BLaER1 (cell line): Measurements from ENCODE around the gene ADAM22.
A peak's percentile ranks its signal among the peaks of the same experiment; 100 is the strongest.
"Not testable (repeated sequence)": the region's sequence is repeated elsewhere in the genome, so short reads cannot be mapped to it uniquely, and the experiment has no call there.

ENCODE experiments used
- H3K27ac ChIP-seq: shearing (Covaris generic); formaldehyde crosslinking; 2 replicates; pipeline ENCODE4 v1.8.1; 2022
- H3K27me3 ChIP-seq: shearing (Covaris generic); formaldehyde crosslinking; 2 replicates; pipeline ENCODE4 v1.8.1; 2022
- H3K36me3 ChIP-seq: shearing (Covaris generic); formaldehyde crosslinking; 2 replicates; pipeline ENCODE4 v1.8.1; 2022
- H3K4me1 ChIP-seq: shearing (Covaris generic); formaldehyde crosslinking; 2 replicates; pipeline ENCODE4 v1.8.1; 2022
- H3K4me2 ChIP-seq: shearing (Covaris generic); formaldehyde crosslinking; 2 replicates; pipeline ENCODE4 v1.8.1; 2022
- H3K4me3 ChIP-seq: shearing (Covaris generic); formaldehyde crosslinking; 2 replicates; pipeline ENCODE4 v1.8.1; 2022
- H3K9ac ChIP-seq: shearing (Covaris generic); formaldehyde crosslinking; 2 replicates; pipeline ENCODE4 v1.8.1; 2022
- H3K9me3 ChIP-seq: shearing (Covaris generic); formaldehyde crosslinking; 2 replicates; pipeline ENCODE4 v1.8.1; 2022
- H4K20me1 ChIP-seq: shearing (Covaris generic); formaldehyde crosslinking; 2 replicates; pipeline ENCODE4 v1.8.1; 2022
- Cebpa-rat ChIP-seq: shearing (Covaris generic); IDR thresholded peaks from 2 replicates; pipeline ENCODE4 v1.8.1; 2022

The ADAM22 gene

DNA sequence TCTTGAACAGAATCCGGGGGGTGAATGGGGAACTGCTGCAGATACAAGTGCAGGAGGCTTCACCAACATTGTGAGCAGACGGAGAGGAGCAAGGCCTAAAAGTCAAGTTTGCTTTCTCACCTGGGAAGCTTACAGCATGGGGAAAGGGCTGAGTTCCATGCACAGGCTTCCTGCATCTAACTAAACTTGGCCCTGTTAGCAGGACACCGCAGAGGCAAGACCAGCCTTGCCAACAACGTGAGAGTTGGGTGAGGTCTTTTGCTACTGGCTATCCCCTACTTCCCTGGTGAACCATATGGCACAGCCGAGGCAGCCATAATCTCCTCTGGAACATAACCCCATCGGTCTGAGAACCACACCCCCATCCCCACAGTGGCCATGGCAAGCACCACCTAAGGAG, 14.2 kb upstream of the ADAM22 start:
- Histone ChIP-seq H3K9ac (no peak overlapping the region), H3K4me3 (no peak overlapping the region), H3K4me2 (no peak overlapping the region), H3K9me3 (no peaks in the 10 kb centered on the region), H3K27ac (no peak overlapping the region), H3K27me3 (no peaks in the 10 kb centered on the region), H3K4me1 (no peaks in the 10 kb centered on the region), H4K20me1 (no peaks in the 10 kb centered on the region), H3K36me3 (no peaks in the 10 kb centered on the region)
- no peak for TF ChIP-seq Cebpa-rat

DNA sequence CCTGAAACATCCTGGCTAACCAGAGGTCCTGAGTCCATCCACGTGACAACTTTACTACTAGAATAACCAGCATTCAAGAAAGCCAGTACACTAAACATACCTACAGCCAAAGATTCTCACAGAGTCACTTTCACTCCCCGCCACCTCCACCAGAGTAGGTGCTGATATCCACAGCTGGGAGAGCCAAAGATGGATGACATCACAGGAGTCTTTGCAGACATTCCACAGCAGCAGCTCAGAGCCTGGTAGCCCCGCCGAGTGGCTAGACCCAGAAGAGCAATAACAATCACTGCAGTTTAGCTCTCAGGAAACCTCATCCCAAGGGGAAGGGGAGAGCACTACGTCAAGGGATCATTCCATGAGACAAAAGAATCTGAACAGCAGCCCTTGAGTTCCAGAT, 13.5 kb upstream of the ADAM22 start:
- Histone ChIP-seq H3K36me3 (no peaks in the 10 kb centered on the region), H3K4me2 (no peak overlapping the region), H4K20me1 (no peaks in the 10 kb centered on the region), H3K27ac (no peak overlapping the region), H3K9me3 (no peaks in the 10 kb centered on the region), H3K9ac (no peak overlapping the region), H3K4me1 (no peaks in the 10 kb centered on the region), H3K4me3 (no peak overlapping the region), H3K27me3 (no peaks in the 10 kb centered on the region)
- no peak for TF ChIP-seq Cebpa-rat

DNA sequence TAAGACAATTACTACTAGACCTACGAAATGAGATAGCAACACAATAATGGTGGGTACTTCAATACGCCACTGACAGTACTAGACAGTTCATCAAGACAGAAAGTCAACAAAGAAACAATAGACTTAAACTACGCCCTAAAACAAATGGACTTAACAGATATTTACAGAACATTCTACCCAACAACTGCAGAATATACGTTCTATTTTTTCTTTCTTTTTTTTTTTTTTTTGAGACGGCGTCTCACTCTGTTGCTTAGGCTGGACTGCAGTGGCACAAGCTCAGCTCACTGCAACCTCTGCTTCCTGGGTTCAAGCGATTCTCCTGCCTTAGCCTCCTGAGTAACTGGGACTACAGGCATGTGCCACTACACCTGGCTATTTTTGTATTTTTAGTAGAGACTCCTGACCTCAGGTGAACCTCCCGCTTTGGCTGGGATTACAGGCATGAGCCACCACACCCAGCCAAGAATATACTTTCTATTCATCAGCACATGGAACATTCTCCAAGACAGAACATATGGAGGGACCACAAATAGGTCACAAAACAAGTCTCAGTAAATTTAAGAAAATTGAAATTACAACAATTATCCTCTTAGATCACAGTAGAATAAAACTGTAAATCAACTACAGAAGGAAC, 11.2 kb upstream of the ADAM22 start:
- not testable (repeated sequence) for H3K27ac ChIP-seq, H3K9ac ChIP-seq, H3K36me3 ChIP-seq, H3K9me3 ChIP-seq, H3K4me1 ChIP-seq, H3K4me3 ChIP-seq, H3K27me3 ChIP-seq, H4K20me1 ChIP-seq, H3K4me2 ChIP-seq

DNA sequence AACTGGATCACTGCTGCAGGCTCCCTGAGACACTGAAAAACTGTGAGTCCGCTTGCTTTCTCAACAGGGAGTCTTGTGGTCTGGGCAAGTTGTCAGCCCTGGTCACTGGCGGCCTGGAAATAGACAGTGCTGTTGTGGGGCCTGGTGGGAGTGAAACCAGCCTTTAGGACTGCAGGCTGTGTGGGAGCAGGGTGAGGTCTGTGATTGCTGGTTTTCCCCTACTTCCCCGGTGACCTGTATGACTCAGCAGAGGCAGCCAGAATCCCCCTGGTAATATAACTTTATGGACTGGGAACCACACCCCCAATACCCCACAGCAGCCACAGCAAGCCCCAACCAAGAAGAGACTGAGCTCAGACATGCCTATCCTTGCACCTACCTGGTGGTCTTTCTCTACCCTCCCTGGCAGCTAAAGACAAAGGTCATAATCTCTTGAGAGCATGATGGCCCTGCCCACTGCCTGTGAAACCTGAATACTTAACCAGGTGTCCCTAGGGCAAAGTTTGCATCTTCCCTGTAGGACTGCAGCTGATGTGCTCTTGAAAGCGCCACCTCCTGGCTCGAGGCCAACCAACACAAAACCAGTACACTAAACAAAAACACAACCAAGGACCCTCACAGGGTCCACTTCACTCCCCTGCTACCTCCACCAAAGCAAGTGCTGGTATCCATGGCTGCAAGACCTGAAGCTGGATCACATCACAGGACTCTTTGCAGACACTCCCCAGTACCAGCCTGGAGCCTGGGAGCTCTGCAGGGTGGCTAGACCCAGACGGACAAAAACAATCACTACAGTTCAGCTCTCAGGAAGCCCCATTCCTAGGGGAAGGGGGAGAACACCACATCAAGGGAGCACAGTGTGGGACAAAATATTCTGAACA, 7.2 kb upstream of the ADAM22 start:
- Histone ChIP-seq H3K27me3 (no peaks in the 10 kb centered on the region), H3K4me1 (no peaks in the 10 kb centered on the region), H3K9me3 (no peaks in the 10 kb centered on the region), H3K4me3 (no peak overlapping the region), H3K36me3 (no peaks in the 10 kb centered on the region), H3K9ac (no peak overlapping the region), H3K4me2 (no peak overlapping the region), H4K20me1 (no peaks in the 10 kb centered on the region), H3K27ac (no peak overlapping the region)
- no peak for TF ChIP-seq Cebpa-rat

DNA sequence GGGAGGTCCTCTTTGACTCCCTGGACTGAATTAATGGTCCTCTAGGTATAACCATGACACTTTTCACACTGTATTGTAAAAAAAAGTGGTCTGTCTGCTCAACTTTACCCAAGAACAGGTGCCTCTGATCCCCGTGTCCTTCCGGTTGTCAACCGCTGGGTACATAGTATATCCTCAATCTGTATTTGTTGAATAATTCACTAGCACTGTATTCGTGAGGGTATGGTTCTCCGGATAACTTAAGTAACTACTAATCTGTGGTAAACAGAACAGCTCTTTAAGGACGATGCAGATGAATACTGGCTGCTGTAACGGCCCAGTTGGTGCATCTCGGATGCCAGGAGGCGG, 472 bp upstream of the ADAM22 start:
- Histone ChIP-seq H3K9ac (no peak overlapping the region), H4K20me1 (no peaks in the 10 kb centered on the region), H3K4me1 (peaks cover 8% of the 10 kb centered on the region), H3K36me3 (peaks cover 1% of the 10 kb centered on the region; the same call in 1 of the 2 replicates), H3K9me3 (no peaks in the 10 kb centered on the region), H3K4me3 (peak overlapping the region; percentile 88), H3K27ac (no peak overlapping the region), H3K27me3 (peaks cover 6% of the 10 kb centered on the region), H3K4me2 (peak overlapping the region; percentile 93)
- no peak for TF ChIP-seq Cebpa-rat

DNA sequence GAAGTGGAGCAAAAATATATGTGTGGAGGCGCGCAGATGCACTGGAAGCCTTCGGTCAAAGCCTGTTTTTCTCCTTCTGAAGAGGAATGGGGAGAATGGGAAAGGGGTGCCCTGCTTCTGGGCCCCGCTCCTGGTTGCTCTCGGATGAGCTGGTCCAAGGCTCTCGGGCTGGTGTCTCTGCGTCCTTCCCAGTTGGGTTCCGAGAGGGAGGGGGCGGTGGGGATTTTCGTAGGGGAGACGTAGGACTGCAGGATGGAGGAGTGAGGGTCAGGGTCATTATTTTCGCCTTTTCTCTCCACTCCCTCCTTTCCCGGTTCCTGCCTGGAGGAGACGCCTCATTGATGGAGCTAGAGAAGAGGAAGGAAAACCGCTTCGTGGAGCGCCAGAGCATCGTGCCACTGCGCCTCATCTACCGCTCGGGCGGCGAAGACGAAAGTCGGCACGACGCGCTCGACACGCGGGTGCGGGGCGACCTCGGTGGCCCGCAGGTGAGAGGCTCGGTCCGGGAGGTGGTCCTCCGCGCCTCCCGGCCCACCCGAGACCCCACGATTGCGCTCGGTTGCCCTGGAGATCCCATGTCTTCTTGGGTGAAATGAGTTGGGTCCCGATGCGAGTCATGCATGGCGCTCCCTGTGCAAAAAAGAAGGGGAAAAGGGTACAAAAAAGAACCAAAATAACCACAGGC, 790 bp downstream of the ADAM22 start:
- peak overlapping the region; percentile 88 for H3K4me3 ChIP-seq

DNA sequence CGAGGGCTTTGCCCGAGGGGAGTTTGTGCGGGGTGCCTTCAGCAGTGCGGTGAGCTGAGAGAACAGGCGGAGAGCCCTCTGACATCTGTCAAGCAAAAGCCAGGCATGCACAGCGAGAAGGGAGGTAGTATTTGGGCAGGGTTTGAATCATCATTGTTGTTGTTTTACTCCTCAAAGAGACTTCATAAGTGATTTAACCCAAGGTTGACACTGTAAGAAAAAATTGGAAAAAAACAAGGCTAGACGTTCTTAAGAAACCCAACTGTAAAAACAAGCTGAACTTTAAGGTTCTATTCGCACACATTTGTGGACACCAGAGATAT, 1.3 kb downstream of the ADAM22 start:
- H3K27me3 ChIP-seq = peaks cover 6% of the 10 kb centered on the region
- H3K9ac ChIP-seq = peak overlapping the region; percentile 82
- no peaks in the 10 kb centered on the region for H3K9me3 ChIP-seq
- H3K4me2 ChIP-seq = peak overlapping the region; percentile 93
- peaks cover 8% of the 10 kb centered on the region for H3K4me1 ChIP-seq
- peak overlapping the region; percentile 88 for H3K4me3 ChIP-seq
- no peak for TF ChIP-seq Cebpa-rat
- H3K36me3 ChIP-seq = peaks cover 9% of the 10 kb centered on the region
- H4K20me1 ChIP-seq = no peaks in the 10 kb centered on the region
- no peak overlapping the region for H3K27ac ChIP-seq

More for the DNA sequence above, 790 bp downstream of the ADAM22 start:
- Histone ChIP-seq H3K4me2 (peak overlapping the region; percentile 93), H3K27ac (peak overlapping the region; percentile 69), H3K4me1 (peaks cover 8% of the 10 kb centered on the region), H3K36me3 (peaks cover 9% of the 10 kb centered on the region), H3K9me3 (no peaks in the 10 kb centered on the region), H3K9ac (peak overlapping the region; percentile 82), H4K20me1 (no peaks in the 10 kb centered on the region), H3K27me3 (peaks cover 6% of the 10 kb centered on the region)
- no peak for TF ChIP-seq Cebpa-rat

DNA sequence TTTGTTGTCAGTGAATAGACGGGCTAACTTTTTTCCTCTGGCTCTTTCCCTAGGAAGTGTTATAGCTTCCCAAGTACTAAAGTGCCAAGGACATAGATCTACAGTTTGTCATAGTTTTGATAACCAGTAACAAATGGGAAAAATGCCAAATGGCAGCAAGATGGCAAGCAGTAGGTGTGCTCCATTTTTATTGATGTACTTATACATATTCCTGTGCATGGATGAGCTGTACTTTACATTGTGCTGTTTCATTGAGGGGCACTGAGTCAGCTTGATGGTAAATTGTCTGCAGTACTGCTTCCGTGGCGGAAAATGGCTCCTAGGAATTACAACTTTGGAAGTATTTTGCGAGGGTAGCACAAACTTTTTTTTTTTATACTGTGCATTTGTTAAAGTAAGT, 7.1 kb downstream of the ADAM22 start:
- H3K9ac ChIP-seq = no peak overlapping the region

DNA sequence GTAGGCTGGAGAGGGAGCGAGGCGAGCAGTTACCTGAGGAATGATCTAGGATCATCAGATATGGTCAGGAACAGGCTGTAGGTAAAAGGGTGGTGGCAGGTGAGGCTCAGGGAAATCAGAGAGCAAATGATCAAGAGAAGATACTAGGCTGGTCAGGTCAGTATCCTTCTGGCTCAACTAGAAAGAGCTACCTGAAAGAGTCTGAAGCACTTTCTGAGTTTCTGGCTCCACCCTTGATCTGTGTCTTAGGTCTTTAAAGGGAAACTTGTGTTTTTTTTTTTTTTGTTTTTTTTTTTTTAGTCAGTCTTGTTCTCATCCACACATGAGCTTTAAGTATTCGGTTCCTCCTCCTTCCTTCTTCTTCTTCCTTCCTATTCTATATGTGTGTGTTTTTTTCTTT, 10.5 kb downstream of the ADAM22 start:
- no peak overlapping the region for H3K9ac ChIP-seq
- no peaks in the 10 kb centered on the region for H3K27me3 ChIP-seq
- H3K4me3 ChIP-seq = no peak overlapping the region
- no peak for TF ChIP-seq Cebpa-rat
- no peaks in the 10 kb centered on the region; the same call in 1 of the 2 replicates for H3K36me3 ChIP-seq
- peaks cover 12% of the 10 kb centered on the region for H3K4me1 ChIP-seq
- H3K27ac ChIP-seq = no peak overlapping the region
- no peaks in the 10 kb centered on the region for H3K9me3 ChIP-seq
- H4K20me1 ChIP-seq = no peaks in the 10 kb centered on the region
- peak overlapping the region; percentile 45 for H3K4me2 ChIP-seq

More for the DNA sequence above, 7.1 kb downstream of the ADAM22 start:
- Histone ChIP-seq H3K27ac (no peak overlapping the region), H3K4me2 (no peak overlapping the region), H3K4me1 (peaks cover 12% of the 10 kb centered on the region), H3K27me3 (no peaks in the 10 kb centered on the region), H3K9me3 (no peaks in the 10 kb centered on the region), H3K4me3 (no peak overlapping the region), H3K36me3 (peaks cover 9% of the 10 kb centered on the region), H4K20me1 (no peaks in the 10 kb centered on the region)
- no peak for TF ChIP-seq Cebpa-rat

DNA sequence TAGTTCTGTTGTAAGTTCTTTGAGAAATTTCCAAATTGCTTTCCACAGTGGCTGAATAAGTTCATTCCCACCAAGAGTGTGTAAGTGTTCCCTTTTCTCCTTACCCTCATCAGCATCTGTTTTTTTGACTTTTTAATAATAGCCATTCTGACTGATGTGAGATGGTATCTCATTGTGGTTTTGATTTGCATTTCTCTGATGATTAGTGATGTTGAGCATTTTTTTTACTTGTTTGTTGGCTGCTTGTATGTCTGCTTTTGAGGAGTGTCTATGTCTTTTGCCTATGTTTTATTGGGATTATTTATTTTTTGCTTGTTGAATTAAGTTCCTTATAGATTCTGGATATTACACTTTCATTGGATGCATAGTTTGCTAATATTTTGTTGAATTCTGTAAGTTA, 11.9 kb downstream of the ADAM22 start:
- H3K4me2 ChIP-seq, H4K20me1 ChIP-seq, H3K4me3 ChIP-seq, H3K27ac ChIP-seq, H3K9me3 ChIP-seq, H3K27me3 ChIP-seq, H3K36me3 ChIP-seq, H3K9ac ChIP-seq: not testable (repeated sequence)
- peaks cover 12% of the 10 kb centered on the region for H3K4me1 ChIP-seq
